GM21360 (cell line): Measurements from ENCODE around the gene HMGXB4.
A peak's percentile ranks its signal among the peaks of the same experiment; 100 is the strongest.

Experiments
- ATAC-seq: cut with Tn5 transposase; IDR thresholded peaks from one replicate; pipeline ENCODE4 v1.9.1; 2021; ENCODE audit warnings: mild to moderate bottlenecking, moderate library complexity; ENCODE audit not compliant: unreplicated experiment

HMGXB4 gene

GRCh38 chr22:35257002-35257320 lies 332 bp upstream of the HMGXB4 start:
- ATAC-seq: peak; percentile 7

DNA sequence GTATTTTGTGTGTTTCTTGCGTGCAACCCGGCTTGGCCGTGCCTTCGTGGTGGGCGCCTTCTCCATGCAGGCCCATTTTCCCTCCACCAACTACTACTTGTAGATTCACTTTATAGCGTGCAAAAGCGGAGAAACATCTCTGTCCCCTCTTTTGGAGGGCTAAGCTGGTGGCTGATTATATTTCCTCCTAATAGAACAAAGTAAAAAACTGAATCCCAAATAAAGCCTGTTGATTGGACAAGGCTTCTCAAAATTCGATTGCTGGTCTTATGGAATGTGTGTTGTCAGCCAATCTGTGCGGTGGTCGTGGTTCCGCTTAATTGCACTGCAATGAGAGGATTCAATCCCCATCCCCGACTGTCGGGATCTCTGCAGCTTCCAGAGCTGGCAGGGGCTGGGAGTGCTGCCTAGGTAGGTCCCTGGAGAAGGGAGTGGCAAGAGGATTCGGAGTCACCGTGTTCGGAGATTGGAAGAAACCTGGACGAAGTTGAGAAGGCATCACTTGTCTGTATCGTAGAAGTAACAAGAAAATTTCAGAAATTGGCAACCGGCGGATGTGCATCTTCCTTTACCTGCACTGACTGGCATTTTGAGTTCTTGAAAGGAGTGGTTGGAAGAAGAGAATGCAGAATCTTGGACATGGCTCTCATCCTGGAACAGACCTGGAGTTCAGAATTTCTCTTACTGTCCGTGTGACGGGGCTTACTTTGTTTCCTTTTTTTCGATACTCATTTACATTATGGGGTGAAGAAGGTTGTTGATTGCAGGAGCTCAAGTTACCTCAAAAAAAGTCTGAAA lies 1.1 kb downstream of the HMGXB4 start:
- no peak for ATAC-seq

DNA sequence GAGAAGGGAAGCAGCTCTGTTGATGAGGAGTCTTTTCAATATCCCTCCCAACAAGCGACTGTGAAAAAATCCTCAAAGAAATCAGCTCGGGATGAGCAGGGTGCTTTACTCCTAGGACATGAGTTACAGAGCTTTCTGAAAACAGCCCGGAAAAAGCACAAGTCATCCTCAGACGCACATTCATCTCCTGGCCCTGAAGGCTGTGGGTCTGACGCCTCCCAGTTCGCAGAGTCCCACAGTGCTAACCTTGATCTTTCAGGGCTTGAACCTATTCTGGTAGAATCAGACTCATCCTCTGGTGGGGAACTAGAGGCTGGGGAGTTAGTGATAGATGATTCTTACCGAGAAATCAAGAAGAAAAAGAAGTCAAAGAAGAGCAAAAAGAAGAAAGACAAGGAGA lies 7.7 kb downstream of the HMGXB4 start:
- ATAC-seq: no peak

DNA sequence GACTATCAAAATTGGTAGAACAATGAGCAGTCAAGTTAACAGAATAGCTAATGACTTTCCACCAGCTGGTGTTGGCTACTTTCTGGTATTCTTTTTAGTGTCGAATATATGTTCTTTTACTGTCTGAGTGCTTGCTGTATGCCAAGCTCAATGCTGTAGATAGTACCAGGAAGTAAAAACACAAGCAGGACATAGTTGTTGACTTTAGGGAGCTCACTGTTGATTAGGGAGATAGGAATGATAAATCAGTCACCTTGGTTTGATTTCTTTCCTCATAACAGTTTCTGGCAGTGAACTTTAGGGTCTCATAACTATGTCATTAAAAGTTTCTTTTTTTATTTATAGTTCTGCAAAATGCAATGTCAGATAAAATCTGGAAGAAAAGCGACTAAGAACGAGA lies 9.0 kb downstream of the HMGXB4 start:
- no peak for ATAC-seq

DNA sequence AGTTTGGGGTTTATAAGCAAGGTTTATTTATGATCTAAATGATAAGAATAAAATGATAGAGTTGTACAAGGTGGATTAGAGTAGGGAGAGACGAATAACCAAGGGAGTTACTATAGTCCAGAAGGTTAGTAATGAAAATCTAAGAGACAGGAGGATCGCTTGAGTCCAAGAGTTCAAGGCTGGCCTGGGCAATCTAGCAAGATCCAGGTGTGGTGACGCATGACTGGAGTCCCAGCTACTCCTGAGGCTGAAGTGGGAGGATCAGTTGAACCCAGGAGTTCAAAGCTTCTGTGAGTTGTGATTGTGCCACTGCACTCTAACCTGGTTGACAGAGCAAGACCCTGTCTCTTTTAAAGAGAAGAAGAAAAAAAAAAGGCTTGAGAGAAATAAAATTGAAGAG lies 12.3 kb downstream of the HMGXB4 start:
- ATAC-seq: no peak

- ATAC-seq: no peak
Observed at GRCh38 chr22:35274154-35274871, 17.0 kb downstream of the HMGXB4 start.

DNA sequence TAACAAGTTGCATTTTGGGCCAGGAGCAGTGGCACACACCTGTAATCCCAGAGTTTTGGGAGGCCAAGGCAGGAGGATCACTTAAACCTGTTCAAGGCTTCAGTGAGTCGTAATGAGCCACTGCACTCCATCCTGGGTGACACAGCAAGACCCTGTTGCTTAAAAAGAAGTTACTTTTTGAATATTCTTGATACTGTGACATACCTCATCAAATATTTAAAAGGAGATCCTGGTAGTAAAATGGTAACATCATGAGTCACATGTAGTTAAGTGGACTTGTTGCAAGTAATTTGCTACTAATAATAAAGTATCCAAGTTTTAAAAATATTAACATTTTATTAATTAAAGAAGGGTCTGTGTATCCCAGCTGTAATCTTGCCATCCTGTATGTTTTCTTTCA lies 18.3 kb downstream of the HMGXB4 start:
- no peak for ATAC-seq

DNA sequence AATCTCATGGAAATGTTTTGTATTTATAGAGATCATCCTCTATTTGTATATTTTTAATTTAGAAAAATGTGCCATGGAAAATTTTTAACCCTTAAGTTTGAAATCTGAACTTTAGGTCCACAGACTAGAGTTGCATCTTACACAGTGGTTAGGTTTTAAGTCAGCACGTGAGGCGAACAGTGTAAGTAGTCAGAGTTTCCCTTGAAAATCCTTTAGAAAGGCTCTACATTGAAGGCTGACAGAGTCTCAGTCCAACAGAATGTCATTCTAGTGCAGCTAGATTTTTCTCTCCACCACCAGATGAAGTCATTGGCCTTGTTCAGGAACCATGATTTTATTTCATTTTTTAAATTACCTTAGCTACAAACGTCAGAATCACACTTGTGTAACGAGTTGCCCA lies 18.7 kb downstream of the HMGXB4 start:
- no peak for ATAC-seq

GRCh38 chr22:35288116-35288515 lies 30.8 kb downstream of the HMGXB4 start:
- ATAC-seq: no peak

DNA sequence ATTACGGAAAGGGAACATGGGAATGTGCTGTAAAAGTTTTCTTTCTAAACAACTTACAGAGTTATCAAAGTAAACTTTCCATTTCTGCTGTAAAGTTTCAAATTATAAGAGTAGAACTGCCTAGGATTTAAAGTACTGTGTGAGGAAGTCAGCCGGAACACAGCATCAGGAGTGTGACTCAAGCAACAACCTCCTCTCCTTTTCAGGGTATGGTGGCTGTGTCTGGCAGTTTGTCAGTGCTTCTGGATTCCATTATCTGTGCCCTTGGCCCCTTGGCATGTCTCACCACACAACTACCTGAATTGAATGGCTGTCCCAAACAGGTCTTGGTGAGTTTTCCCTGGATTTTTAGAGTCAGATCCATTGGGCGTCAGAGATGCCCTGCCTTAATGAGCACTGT lies 35.5 kb downstream of the HMGXB4 start:
- ATAC-seq: no peak

DNA sequence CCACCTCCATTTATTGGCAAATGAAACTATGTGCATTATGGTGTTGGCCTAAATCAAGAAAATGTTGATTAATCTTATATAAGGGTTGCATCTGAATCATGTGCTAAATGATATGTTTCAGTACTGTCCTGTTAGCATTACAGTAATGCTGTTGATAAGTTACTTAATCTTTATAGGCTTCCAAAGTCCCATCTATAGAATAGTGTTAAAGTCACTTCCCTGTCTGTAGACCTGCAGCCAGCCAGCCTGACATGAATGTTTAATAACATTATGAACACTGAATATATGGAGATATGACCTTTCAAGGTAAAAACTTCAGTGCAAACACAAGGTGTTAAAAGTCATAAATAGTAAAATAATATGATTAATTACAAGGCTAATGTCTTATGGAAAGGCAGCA lies 38.8 kb downstream of the HMGXB4 start:
- no peak for ATAC-seq

GRCh38 chr22:35299217-35299672 lies 42.0 kb downstream of the HMGXB4 start:
- ATAC-seq: peak; percentile 20

- ATAC-seq: peak; percentile 90
Observed at GRCh38 chr22:35299673-35300499, 42.6 kb downstream of the HMGXB4 start, which contains the start of gene TOM1. TOM1 (plus strand) TSS chr22:35299894; CDS start chr22:35299929, 35 bp downstream.

- ATAC-seq: no peak
Observed at GRCh38 chr22:35301372-35301874, 44.1 kb downstream of the HMGXB4 start.

GRCh38 chr22:35303029-35303624 lies 45.8 kb downstream of the HMGXB4 start:
- no peak for ATAC-seq

- ATAC-seq: no peak
Observed at GRCh38 chr22:35305525-35306070, 48.3 kb downstream of the HMGXB4 start.

DNA sequence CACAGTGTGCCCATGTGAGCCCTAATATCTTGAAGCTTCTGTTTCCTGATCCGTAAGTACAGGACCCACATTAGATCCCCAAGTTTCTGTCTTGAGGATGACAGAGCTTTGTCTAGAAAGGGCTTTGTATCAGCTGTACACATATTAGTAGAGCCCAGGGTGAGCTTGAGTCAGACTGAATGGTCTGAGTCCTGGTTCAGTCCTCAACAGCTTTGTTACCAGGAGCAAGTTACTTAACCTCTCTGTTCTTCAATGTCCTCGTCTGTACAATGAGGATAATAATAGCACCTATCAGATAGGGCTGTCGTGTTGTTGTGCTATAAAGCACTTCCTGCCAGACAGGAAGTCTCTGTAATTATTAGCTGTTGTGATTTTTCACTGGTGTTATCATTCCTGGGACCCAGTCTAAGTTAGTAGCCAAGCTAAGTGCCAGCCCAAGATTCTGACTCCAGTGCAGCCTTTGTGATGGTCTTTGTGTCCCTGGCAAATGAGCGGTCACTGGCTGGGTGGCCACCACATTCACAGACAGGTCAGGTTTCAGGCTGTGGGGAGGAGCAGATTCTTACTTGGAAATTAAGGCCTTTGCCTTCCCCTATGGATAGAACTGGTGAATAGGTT lies 49.2 kb downstream of the HMGXB4 start:
- ATAC-seq: no peak

GRCh38 chr22:35307372-35307771 lies 50.1 kb downstream of the HMGXB4 start:
- ATAC-seq: no peak

DNA sequence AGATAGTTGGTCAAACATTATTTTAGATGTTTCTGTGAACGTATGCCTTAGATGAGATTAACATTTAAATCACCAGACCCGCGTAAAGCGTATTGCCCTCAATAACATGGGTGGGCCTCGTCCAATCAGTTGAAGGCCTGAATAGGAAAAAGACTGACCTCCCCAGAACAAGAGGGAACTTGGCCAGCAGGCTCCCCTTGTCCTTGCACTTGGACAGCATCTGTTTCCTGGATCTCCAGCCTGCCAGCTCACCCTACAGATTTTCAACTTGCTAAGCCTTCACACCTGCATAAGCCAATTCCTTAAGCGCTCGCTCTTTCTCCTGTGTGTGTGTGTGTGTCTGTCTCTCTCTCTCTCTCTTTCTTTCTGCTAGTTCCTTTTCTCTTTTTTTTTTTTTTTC lies 50.6 kb downstream of the HMGXB4 start:
- ATAC-seq: no peak

- peak; percentile 37 for ATAC-seq
Observed at GRCh38 chr22:35308480-35309021, 51.3 kb downstream of the HMGXB4 start.
